HG02763 (cell line): ENCODE measurements around the gene BORCS6.

ENCODE experiments used
- ATAC-seq: cut with Tn5 transposase; IDR thresholded peaks from one replicate; pipeline ENCODE4 v1.9.1; 2021; ENCODE audit warnings: mild to moderate bottlenecking, moderate library complexity; ENCODE audit not compliant: unreplicated experiment

BORCS6 gene

DNA sequence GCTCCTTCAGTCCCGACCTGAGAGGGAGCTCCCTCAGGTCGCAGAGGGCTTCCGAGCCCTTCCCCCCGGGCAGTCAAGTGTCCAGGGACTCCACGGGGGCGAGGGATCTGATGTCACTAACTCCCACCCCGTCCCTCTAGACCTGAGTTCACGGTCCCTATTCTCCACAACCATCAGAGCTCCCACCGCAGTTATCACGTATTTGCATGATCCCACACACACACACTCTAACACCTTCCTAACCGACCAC lies 34.1 kb downstream of the BORCS6 start:
- no peak for ATAC-seq

DNA sequence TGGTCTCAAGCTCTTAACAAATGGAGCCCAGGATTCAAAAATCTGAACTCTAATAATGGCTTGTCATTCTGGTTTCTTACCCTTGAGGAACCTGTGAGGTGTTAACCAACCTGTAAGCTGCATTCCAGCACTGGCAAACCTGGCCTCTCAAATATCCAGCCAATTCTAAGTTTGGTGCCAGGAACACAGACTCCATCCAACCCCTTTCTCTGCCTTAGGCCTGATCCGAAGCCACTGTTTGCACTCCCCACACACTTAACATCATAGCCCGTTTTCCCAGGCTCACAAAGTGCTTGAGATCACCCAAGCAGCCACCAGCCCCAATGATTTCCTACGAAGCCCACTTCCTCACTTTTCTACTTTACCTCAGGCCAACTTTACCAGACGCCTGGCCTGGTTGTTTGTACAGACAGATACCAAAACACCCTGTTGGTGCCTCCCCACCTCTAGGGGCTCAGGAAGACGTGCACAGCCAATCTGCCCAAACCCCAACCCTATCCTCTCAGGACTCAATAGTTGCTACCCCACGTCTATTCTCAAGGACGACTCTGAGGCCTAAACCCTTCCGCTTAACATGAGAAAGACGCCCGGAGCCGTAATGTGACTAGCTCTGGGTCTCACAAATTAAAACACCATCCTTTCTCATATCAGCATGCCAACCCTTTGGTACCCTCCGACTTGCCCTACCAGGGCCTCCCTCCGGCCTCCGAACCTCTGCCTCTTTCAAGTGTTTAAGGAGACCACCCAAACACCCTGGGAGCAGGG lies 34.6 kb downstream of the BORCS6 start:
- no peak for ATAC-seq

DNA sequence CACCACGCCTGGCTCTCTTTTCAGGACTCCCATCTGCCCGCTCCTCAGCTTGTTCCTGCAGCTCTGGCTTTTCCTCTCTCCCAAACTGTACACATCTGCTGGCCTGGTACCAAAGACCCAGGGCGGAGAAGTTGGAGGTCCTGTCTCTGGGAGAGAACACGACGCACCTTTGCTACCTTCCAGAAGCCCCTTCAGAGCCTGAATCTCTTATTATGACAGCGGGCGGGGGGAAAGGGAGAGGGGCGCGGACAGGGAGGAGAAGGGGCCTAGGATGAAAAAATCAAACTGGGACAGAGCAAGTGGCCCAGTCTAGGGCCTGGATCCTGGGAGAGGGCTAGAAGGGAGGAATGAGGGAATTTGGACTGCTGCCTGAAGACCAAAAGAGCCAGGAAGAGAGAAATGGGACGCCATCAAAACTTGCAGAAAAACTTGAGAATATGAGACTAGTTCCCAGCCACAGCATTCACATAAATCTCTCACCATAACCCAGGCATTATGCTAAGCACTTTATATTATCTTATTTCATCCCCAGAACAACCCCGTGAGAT lies 35.3 kb downstream of the BORCS6 start:
- no peak for ATAC-seq

DNA sequence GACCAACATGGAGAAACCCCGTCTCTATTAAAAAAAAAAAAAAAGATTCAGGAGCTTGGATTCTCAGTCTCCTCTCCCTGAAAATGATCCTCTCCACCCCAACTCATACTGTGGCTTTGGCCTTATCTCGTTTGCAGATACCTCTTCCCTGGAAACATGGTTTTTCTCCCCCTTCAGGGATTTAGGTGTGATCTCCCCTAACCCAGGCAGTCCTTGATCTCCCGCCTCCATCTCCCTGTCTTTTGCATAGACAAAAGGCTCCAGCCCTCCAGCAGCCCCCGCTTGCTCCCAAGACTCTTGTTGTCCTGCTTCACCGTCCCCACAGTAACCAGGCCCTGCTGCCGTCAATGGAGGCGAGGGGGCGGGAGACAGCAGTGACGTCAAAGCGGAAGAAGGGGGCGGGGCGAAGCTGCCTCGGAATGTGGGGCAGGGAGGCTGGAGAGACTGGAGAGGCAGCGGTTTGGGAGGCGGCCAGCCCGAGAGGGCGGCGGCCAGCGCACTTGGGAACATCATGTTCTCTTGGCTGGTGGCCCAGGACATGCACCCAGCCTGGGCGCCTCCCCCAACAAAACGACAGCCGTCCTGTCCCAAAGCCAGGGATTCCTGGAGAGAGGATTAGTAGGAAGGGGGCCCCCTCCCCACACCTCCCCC lies 35.9 kb downstream of the BORCS6 start:
- no peak for ATAC-seq

DNA sequence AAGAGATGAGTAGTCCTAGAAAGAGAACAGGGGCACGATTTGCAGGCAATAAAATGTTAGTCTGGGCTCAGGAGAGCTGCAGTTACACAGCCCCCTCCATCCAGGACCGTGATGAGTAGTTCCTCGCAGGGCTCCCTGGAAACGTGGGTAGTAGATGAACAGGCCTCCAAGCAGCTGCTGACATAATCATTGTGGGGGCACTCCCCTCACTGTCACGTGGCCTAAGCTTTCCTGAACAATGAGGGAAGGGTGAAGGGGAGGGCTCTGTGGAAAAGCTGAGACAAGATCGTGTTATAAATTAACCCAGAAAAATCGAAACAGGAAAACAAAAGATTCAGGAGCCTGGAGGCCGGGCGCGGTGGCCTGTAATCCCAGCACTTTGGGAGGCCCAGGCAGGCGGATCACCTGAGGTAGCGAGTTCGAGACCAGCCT lies 36.4 kb downstream of the BORCS6 start:
- no peak for ATAC-seq

DNA sequence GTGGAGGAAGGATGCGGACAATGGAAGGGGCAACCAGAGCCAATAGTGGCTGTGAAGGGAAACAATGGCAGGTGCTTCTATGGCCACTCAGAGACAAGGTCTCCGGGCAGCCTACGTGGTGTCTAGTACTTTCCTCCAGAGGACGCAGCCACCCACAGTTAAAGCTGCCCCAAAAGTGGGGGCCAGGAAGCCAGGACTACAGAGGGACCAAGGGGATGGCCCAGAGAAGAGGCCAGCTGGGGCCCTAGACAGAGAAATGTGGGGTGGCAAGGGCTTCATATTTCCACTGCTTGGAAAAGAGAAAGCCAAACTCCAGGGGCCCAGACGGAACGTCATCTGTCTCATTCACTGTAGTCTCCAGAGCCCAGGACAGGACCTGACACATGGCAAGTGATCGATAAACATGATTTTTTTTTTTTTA lies 36.9 kb downstream of the BORCS6 start:
- ATAC-seq: no peak

DNA sequence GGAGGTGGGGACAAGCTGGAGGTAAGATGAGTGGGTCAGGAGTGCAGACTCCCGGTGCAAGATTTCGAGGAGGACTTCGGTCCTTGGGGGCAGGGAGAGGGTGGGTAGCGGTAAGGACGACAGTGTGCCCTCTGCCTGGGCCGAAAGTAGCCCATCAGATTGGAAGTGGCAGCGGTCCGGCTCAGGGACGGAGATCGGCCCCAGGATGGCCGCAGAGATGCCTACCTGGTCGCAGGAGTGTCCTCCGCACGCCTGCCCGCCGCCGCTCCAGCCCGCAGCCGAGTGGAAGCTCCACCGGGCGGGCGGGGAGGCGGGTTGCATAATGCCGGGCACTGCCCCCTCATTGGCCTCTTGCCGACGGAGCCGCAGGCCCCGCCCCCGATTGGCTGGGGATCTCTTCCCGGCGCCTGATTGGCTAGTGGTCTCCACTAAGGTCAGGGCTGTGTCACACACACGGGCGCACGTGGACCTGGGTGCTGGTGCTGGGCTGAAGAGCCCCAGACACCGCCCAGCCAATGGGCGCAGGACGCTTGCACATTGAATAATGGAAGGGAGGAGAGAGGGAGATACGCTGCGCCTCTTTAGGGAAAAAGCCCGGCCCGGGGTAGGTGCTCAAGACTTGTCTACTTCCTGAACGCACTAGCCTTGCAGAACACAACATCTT lies 37.7 kb downstream of the BORCS6 start, which contains the start of gene PER1:
Gene PER1 (minus strand): TSS at position 293 of the 664 bp plus-strand sequence. CDS start 1,698 bp downstream, outside the sequence.
- no peak for ATAC-seq

DNA sequence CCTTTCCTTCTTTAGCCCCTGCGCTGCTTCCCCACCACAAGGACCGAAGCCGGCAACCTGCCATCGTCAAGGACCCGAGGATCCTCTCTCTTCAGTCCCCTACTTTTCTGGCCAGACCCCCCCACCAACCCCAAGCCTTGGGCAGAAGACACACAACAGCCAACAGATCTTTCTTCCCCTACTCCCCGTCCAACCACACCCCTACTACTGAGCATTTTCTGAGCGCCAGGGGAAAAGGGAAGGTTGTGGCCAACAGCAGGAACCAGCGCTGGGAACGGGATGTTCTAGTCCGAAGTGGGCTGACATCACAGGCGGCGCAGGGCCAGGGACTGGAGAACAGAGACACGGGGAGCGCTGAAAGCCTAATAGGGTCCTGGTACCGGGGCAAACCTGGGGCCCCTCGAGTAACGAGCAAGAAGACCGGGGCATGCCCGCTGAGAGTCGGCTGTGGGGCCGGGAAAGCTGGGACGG lies 38.3 kb downstream of the BORCS6 start:
- no peak for ATAC-seq

DNA sequence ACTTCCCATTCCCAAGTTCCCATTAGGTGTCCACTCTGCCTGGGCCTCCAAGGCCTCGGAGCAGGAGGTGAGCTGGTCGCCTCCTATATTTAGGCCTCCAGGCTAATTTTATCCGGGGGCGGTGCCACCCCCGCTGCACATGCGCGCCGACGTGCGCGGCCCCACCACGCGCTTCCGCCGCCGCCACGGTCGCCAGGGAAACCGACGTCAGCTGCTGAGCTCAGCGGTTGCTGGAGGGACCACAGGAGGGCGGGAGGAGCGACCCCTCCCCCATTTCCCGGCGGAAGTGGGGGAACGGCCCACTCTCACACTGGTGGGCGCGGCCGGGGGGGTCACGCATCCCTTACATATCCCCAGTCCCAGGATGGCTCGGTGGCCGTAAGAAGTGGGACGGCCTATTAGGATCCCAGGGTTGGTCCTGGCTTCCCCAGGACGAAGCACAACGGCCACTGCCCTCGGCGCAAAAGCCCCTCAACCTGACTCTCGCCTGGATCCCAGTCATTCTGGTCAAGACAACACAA lies 38.8 kb downstream of the BORCS6 start:
- ATAC-seq: peak; percentile 49

DNA sequence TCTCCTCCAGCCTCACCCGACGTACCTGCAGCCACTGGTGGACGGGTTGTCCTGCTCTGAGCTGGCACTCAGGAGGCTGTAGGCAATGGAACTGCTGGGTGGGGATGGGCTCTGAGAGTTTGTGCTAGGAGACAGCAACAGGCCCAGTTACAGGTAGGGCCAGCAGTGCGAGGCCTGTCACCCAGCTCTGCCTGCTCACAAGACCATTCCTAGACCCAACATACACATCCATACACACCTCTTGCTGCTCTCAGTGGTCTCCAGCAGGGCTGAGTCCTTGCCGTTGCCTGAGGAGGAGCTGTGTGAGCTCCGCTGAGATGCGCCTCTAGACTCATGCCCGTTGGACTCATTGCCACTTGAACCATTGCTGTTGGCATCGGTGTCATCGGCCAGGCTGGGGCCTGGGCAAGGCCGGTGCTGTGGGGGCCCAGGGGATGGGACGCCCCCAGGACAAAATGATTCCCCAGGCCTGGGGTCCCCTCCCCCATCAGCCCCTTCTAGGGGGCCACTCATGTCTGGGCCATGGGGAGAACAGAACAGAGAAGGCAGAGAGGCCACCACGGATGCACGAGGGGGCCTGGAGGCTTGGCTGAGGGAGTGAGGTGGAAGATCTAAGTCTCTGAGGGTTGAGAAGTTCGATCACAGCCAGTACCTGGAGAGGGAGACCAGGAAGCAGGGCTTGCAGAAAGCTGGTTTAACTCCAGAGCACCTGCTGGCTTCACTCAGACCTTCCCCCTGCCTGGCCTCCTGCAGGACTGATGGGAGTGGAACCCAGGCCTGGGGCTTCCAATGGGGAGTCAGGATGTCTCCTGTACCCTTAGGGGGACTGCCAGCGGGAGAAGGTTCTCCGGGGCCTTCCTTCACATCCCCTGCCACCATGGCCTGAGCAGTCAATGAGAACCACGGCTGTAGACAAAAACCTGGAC lies 39.5 kb downstream of the BORCS6 start:
- ATAC-seq: no peak

DNA sequence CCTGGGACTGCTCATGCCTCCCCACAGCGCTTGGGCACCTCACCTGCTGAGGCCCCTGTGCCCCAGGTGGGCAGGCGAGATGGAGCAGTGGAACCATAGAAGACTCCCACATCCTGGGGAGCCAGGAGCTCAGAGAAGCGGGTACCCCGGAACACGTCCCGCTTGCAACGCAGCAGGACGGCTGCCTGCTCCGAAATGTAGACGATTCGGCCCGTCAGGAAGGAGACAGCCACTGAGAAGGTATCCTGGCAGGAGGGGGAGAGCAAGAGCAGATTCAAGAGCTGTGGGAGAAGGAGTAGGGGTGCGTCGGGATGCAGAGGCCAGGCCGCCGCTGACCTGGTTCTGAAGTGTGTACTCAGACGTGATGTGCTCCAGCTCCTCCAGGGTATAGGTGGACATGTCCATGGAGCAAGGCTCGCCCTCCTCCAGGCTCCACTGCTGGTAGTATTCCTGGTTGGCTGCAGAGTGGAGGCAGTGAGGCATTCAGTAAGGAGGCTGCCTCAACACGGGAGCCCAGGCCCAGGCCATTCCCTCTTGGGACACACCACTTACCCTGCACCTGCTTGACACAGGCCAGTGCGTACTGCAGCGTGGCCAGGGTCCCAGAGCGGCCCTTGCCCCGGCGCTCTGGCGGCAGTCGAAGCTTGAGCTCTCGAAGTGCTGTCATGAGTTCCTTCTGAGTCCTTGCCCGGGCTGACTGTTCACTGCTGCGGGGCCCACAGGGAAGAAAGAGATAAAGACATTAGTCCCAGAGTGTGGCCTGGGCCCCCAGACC lies 40.4 kb downstream of the BORCS6 start:
- no peak for ATAC-seq

DNA sequence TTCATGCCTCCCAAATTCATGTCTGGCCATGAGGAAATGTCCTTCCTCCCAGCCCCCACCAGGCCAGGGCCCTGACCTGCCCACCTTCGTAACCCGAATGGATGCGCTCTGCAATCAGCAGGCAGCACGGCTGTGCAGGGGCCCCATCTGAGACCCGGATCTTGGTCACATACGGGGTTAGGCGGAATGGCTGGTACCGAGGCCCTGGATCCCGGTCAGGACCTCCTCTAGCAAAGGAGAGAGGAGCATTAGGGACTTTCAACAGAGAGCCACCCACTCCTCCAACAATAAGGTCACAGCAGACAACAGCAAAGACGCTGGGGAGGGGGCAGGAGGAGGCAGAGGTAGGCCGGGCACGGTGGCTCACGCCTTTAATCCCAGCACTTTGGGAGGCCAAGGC lies 41.4 kb downstream of the BORCS6 start:
- no peak for ATAC-seq

DNA sequence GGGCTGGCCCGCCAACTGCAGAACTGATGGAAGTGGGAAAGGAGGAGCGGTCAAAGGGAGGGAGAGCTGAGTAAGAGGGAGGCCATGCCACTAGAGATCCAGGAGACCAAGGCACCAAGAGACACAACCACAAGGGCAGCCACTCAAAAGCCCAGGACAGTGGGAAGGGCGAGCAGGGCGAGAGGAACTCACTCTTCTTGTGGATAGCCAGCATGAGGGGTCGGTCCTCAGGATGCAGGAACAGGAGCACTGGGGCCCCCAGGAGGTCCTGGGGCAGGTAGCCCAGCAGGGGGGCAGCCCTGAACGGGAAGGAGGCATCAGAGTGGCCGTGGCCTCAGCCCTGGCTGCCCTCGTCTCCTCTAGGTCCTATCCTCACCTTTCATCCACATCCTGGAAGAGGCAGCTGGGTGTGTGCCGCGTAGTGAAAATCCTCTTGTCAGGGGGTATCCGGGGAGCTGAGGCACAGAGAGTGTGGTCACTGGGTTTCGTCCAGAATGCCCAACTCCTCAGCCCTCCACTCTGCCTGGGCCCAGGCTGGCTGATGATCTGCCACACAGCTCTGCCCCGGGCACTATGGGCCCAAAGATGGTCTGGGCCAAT lies 42.1 kb downstream of the BORCS6 start:
- no peak for ATAC-seq

DNA sequence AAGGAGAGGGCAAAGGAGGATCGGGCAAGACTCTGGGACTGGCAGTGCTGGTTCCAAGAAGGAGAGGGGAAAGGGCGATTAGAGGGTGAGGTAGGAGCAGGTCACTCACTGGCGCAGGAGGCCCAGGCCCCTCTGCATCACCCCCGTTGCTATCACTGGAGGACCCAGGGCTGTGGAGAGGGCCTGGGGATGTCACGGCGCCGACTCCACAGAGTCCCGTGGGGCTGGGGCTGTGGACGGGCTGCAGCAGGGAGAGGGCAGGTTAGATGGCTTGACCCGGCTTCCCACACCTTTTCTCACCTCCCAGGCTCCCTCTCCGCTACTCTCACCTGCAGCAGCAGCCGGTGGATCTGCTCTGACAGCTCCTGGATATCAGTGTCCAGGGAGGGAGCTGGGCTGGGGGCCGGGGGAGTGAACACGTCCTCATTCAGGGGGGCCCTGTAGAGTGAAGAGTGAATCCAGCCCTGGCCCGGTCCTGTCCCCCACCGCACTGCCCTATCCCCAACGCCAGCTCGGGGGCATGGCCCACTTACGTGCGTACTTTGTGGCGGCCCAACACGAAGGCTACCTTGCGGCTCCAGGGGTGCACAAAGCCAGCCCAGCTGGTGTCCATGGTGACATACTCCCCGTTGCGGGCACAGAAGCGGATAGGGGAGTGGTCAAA lies 42.7 kb downstream of the BORCS6 start:
- no peak for ATAC-seq

DNA sequence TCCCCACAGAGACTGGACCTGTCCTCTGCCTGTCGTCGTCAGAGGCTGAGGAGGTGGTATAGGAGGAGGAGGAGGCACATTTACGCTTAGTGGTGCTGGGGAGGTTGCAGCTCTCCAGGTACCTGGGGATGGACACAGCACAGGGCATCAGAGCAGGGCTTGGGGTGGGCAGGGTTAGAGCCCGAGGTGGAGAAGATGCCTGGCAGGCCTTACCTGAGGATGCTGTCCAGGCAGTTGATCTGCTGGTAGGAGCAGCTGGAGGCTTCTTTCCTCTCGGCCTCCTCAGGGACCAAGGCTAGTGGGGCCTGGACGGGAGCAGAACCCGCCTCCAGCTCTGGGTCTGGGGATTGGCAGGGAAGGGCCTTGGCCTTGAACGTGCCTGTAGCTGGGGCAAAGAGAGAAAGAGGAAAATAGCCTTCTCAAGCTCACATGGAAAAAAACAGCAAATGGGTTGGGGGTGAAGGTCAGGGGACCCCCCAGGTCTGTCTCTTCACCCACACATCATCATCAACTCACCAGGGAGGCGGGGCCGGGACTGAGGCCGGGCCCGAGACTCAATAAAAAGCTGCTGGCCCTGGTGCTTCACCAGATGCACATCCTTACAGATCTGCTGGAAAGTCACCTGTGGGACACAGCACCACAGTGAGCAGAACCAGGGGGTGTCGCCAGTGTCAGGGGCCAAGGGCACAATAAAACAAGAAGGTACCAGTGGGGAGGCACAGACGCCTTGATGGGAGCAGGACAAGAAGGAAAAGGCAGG lies 43.4 kb downstream of the BORCS6 start:
- no peak for ATAC-seq

DNA sequence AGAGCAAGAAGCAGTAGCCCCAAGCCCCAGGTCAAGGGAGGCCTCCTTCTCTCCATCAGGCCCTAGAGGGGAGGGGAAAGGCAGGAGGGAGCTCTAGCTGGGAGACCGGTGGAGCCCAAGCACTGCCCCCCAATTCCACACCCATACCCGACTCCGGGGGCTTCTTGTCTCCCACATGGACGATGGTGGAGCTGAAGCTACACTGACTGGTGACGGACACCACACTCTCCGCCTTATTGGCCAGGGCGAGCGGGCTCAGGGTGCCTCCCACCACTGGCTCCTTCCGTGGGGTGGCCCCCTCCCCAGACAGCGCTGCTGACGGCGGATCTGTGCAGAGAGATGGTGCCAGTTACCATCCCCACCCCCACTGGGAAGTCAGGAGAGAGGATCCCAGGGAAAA lies 44.2 kb downstream of the BORCS6 start:
- ATAC-seq: no peak

DNA sequence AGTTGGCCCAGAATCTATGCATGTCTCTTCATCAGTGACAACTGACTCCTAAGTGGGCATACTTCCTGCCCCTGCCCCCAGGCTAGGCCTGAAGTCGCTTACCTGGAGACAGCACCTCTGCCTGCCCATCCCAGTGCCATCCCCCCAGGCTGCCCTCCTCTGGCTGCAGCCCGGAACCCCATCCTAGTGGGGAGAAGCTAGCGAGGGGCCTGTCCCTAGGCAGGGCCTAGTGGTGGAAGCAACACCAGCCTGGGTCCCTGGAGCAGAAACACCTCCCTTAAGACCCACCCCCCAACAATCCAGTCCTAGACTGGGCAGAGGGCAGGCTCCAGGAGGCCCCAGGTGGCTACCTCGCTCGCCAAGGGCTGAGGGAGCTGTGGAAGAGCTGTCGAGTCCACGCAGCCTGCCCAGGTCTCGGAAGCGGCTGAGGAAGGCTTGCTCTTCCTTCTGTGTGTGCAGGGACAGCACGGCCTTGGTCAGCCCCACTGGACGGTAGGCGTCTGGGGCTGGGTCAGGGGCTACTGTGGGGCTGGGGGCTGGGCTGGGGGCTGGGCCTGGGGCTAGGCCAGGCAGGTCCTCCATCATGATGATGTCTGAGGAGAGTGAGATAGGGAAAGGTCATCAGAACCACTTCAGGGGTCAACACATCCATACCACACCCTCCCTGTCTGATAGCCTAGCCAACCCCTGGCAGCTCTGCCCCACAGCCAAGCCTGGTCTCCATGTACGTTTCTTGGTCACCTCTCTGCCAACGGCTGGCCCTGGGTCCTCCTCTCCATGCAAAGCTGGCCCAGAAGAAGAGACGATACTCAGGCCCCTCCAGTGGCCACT lies 45.4 kb downstream of the BORCS6 start:
- ATAC-seq: no peak
